K562 (cell line): ENCODE results near the gene LAMB3. TPM values are rescaled to one million over a fixed set of nuclear protein-coding genes. Genes with fewer than 3 reads are reported as not detected.

Source experiments
- CHD7 ChIP-seq: fragments of 200-600 bp; sonication (generic); IDR thresholded peaks from one replicate; pipeline ENCODE4 v1.6.1; 2012; ENCODE audit warnings: mild to moderate bottlenecking, low read depth, low read length, inconsistent platforms
- HNRNPUL1 ChIP-seq: fragments of 200-400 bp; formaldehyde crosslinking; IDR thresholded peaks from 2 replicates; pipeline ENCODE4 v1.6.1; 2017; ENCODE audit warnings: low read length
- LEF1 ChIP-seq: fragments of 450-650 bp; IDR thresholded peaks from 2 replicates; pipeline ENCODE4 v1.6.1; 2016; ENCODE audit warnings: mild to moderate bottlenecking
- SIN3A ChIP-seq, 2 experiments: fragments of 150-350 bp in 1 of 2; IDR thresholded peaks; 2 replicates each; pipeline ENCODE4 v1.6.1; 2011 to 2016; ENCODE audit warnings: borderline replicate concordance in 2 of 2, low read depth in 2 of 2, low read length in 2 of 2, mild to moderate bottlenecking in 2 of 2, moderate library complexity in 2 of 2; ENCODE audit not compliant: control insufficient read depth in 1 of 2
- SNIP1 ChIP-seq: fragments of 450-650 bp; IDR thresholded peaks from 2 replicates; pipeline ENCODE4 v1.7.1; 2017; ENCODE audit warnings: low read depth, mild to moderate bottlenecking
- TEAD4 ChIP-seq, 2 experiments: sonication (generic) in 1 of 2; formaldehyde crosslinking in 1 of 2; IDR thresholded peaks; 2 replicates each; pipeline versions ENCODE4 v1.6.1 to v1.8.0; 2012 to 2022; ENCODE audit warnings: borderline replicate concordance in 1 of 2, inconsistent platforms in 1 of 2, low read length in 1 of 2, mild to moderate bottlenecking in 1 of 2, missing genetic modification reagents in 1 of 2
- TGIF2 ChIP-seq: sonication (generic); formaldehyde crosslinking; IDR thresholded peaks from 2 replicates; pipeline ENCODE4 v1.8.1; 2022; ENCODE audit warnings: mild to moderate bottlenecking, missing genetic modification reagents, moderate library complexity
- ZMIZ1 ChIP-seq, 2 experiments: fragments of 150-350 bp in 1 of 2; IDR thresholded peaks; 2 replicates each; pipeline ENCODE4 v1.6.1; 2012 to 2016; ENCODE audit warnings: low read depth in 2 of 2, low read length in 2 of 2, mild to moderate bottlenecking in 1 of 2, moderate library complexity in 1 of 2
- ZNF699 ChIP-seq: fragments of 250-450 bp; sonication (Bioruptor Pico); IDR thresholded peaks from 2 replicates; pipeline ENCODE4 v1.8.0; 2021; ENCODE audit warnings: mild to moderate bottlenecking, moderate library complexity; ENCODE audit not compliant: insufficient replicate concordance
- polyA plus RNA-seq, 8 experiments: library from polyadenylated mRNA; depleted of rRNA in 4 of 8; stranded (reverse) in 5 of 8; unstranded in 3 of 8; fragments of >200 nt; fragmentation: Nextera tagmentation in 2 of 8; fragmentation: Illumina TruSeq in 1 of 8; extraction: Ambion mirVana in 2 of 8; extraction: Trizol in 1 of 8; gene quantifications; 2 replicates each; pipeline versions ENCODE4 v1.2.1 to v1.2.3, GENCODE V29; 2011 to 2014; ENCODE audit warnings: inconsistent platforms in 1 of 8, missing spikeins in 1 of 8
- total RNA-seq, 7 experiments: library from RNA; depleted of rRNA in 6 of 7; stranded (reverse); fragments of >200 nt in 6 of 7; fragmentation: Illumina TruSeq in 2 of 7; extraction: Trizol in 2 of 7; gene quantifications; 2 replicates each; pipeline versions ENCODE4 v1.2.1 to v1.2.3, GENCODE V29; 2011 to 2021; ENCODE audit warnings: low replicate concordance in 1 of 7

LAMB3 gene
- total and polyA plus RNA-seq, 9 of the 15 experiments (the other 6 are each of a cell fraction or from before 2014, with no cell fraction given), result 0.08 to 1.3 (median 0.91) TPM

DNA sequence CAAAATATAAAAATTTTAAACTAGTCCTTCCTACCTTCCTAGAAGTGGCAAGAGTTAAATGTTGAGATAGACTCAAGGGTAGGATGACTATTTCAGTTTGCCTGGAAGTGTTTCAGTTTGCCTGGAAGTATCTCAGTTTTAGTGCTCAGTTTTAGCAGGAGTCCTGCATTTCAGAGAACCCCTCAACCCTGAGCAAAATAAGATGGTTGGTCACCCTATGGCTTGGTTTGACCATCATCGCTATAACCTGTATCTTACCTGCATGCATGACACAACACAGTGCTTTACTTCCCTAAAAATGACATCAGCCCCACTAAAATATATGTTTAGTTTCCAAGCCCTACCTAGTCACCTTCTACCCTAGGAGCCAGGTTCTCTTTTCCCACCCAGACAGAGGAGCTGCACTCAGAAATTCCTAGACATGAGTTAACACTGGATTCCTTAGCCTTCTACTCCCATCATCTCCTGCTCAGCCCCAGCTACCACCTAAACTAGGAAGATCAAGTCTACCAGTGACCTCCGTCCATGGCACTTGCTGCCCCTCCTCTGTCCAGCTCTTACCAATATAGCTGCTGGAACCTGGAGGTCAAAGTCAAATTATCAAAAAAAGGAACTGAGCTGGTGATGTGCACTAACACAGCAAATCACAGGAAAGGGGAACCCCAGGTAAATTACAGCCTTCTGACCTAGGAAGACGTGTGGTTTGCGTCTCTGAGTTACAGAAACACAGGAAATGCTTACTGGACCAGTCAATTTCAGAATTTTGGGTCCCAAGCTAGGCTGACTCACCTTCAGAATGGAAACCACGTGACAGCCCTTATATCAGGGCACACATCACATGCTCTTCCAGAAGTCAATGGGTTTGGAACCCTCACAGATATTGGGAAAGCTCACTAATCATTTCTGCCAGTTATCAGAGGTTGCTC, 20.7 kb upstream of the LAMB3 start (continued):
- TF ChIP-seq ZMIZ1 (IDR thresholded peaks at IDR 0.05; ENCODE audit: low read depth in 2 of 2, low read length in 2 of 2) (no peak), LEF1 (peak; percentile 20; the same call in 1 of the 2 replicates), SIN3A (IDR thresholded peaks at IDR 0.05; ENCODE audit: borderline replicate concordance in 2 of 2, control insufficient read depth in 1 of 2, low read depth in 2 of 2, low read length in 2 of 2) (no peak), SNIP1 (no peak), TGIF2 (CRISPR knock-in tag) (no peak), TEAD4 (IDR thresholded peaks at IDR 0.05; ENCODE audit: low read length) (no peak), TEAD4 (CRISPR knock-in tag; IDR thresholded peaks at IDR 0.05; ENCODE audit: borderline replicate concordance) (no peak), ZNF699 (no peak), HNRNPUL1 (no peak), CHD7 (no peak)
